Left ventricle myocardium inferior (tissue), 1 donor: ENCODE data around the gene AFAP1L2. TPM values are rescaled to one million over a fixed set of nuclear protein-coding genes. Genes with fewer than 3 reads are reported as not detected.

ENCODE experiments used
- DNase-seq: peaks from one replicate; pipeline ENCODE4 v3.0.0-alpha.2; 2020
- H3K27ac ChIP-seq: fragments of 200-600 bp; replicated peaks from 2 replicates; pipeline ENCODE4 v1.8.0; 2021
- H3K27me3 ChIP-seq: fragments of 200-600 bp; 2 replicates; pipeline ENCODE4 v1.8.0; 2021; ENCODE audit warnings: low read depth
- H3K36me3 ChIP-seq: fragments of 200-600 bp; 2 replicates; pipeline ENCODE4 v1.8.0; 2021
- H3K4me1 ChIP-seq: fragments of 200-600 bp; 2 replicates; pipeline ENCODE4 v1.8.0; 2021
- H3K4me3 ChIP-seq: fragments of 200-600 bp; 2 replicates; pipeline ENCODE4 v1.8.0; 2021; ENCODE audit warnings: mild to moderate bottlenecking, moderate library complexity
- H3K9me3 ChIP-seq: fragments of 200-600 bp; replicated peaks from 2 replicates; pipeline ENCODE4 v1.8.0; 2021
- intact Hi-C: fragments of 100-400 bp; cut with micrococcal nuclease; formaldehyde crosslinking; loops from one replicate; pipeline ENCODE4 v1.11.0; 2022
- total RNA-seq: library from RNA; stranded (reverse); fragmentation: NEBNext Ultra II Directional; extraction: Animal tissue kit (Norgen Biotek cat#: 25700); gene quantifications from one replicate; pipeline ENCODE4 v1.2.1, GENCODE V29; 2021
- TF ChIP-seq, protein P1 (sequence below): fragments of 200-600 bp; IDR thresholded peaks from 2 replicates; pipeline ENCODE4 v1.8.0; 2021; ENCODE audit warnings: antibody characterized with exemption, mild to moderate bottlenecking, borderline replicate concordance
- donor health status: DM: no; HTN: yes; CAD: no; lungs with severe emphysema.

AFAP1L2 gene
- total RNA-seq, 1 donor from 2014 or later: 7.0 TPM

DNA sequence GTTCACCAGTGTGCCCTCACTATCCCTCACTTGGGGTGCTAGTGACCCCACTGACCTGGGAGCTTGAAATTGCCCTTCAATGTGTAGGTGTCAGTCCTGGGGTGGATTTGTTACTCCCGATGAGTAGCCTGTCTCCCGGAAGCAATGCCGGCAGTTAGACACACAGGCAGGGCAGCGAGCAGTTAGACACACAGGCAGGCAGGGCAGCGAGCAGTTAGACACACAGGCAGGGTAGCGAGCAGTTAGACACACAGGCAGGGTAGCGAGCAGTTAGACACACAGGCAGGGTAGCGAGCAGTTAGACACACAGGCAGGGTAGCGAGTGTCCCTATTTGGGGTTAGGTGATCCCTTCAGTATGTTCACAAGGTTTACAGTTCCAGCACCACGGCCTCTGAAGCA is 121.2 kb downstream of the AFAP1L2 start:
- H3K4me3 ChIP-seq: no peak overlapping the region
- no peaks in the 10 kb centered on the region for H3K27me3 ChIP-seq
- no peak overlapping the region for H3K27ac ChIP-seq
- intact Hi-C loops: no loop called here
- no peak for DNase-seq
- TF ChIP-seq, protein P1, sequence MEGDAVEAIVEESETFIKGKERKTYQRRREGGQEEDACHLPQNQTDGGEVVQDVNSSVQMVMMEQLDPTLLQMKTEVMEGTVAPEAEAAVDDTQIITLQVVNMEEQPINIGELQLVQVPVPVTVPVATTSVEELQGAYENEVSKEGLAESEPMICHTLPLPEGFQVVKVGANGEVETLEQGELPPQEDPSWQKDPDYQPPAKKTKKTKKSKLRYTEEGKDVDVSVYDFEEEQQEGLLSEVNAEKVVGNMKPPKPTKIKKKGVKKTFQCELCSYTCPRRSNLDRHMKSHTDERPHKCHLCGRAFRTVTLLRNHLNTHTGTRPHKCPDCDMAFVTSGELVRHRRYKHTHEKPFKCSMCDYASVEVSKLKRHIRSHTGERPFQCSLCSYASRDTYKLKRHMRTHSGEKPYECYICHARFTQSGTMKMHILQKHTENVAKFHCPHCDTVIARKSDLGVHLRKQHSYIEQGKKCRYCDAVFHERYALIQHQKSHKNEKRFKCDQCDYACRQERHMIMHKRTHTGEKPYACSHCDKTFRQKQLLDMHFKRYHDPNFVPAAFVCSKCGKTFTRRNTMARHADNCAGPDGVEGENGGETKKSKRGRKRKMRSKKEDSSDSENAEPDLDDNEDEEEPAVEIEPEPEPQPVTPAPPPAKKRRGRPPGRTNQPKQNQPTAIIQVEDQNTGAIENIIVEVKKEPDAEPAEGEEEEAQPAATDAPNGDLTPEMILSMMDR: no peak
- H3K36me3 ChIP-seq: no peaks in the 10 kb centered on the region
- peaks cover 16% of the 10 kb centered on the region for H3K4me1 ChIP-seq
- no peaks in the 10 kb centered on the region for H3K9me3 ChIP-seq

GRCh38 chr10:114282526-114282925 is 121.8 kb downstream of the AFAP1L2 start:
- TF ChIP-seq, protein P1: no peak
- intact Hi-C loops: no loop called here
- DNase-seq: no peak
- no peaks in the 10 kb centered on the region for H3K27me3 ChIP-seq
- no peak overlapping the region for H3K4me3 ChIP-seq
- no peak overlapping the region for H3K27ac ChIP-seq
- no peaks in the 10 kb centered on the region for H3K36me3 ChIP-seq
- H3K4me1 ChIP-seq: peaks cover 16% of the 10 kb centered on the region
- H3K9me3 ChIP-seq: no peaks in the 10 kb centered on the region

DNA sequence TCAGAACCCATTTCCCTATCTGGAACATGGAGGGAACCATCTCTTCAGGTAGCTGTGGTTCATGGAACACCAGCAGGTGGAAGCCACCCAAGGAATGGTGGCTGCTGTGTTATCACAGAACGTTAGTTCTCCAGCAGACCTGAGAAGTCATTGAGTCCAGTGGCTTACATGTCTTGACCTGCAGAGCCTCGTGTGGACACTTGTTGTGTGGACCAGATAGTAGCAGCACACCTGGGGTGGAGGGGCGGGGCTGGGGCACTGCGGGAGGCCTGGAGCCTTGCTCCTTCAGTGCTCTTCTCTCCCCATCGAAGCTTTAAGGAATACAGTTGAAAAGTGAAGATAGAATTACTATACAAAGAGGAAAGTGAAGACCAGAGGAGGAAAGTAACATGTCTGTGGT is 122.8 kb downstream of the AFAP1L2 start:
- Histone ChIP-seq H3K27ac (no peak overlapping the region), H3K4me1 (peaks cover 16% of the 10 kb centered on the region), H3K9me3 (no peaks in the 10 kb centered on the region), H3K27me3 (no peaks in the 10 kb centered on the region), H3K4me3 (no peak overlapping the region), H3K36me3 (no peaks in the 10 kb centered on the region)
- DNase-seq: no peak
- intact Hi-C loops: no loop called here
- TF ChIP-seq, protein P1: no peak

- Histone ChIP-seq H3K27ac (no peak overlapping the region), H3K4me1 (peaks cover 16% of the 10 kb centered on the region), H3K4me3 (no peak overlapping the region), H3K27me3 (no peaks in the 10 kb centered on the region), H3K9me3 (no peaks in the 10 kb centered on the region), H3K36me3 (no peaks in the 10 kb centered on the region)
- DNase-seq: no peak
- intact Hi-C loops: no loop called here
- TF ChIP-seq, protein P1: no peak
Measured at GRCh38 chr10:114281006-114281405, 123.3 kb downstream of the AFAP1L2 start.

GRCh38 chr10:114279901-114280644 is 124.2 kb downstream of the AFAP1L2 start:
- Histone ChIP-seq H3K36me3 (no peaks in the 10 kb centered on the region), H3K4me1 (peaks cover 16% of the 10 kb centered on the region), H3K4me3 (no peak overlapping the region), H3K27ac (no peak overlapping the region), H3K9me3 (no peaks in the 10 kb centered on the region), H3K27me3 (no peaks in the 10 kb centered on the region)
- TF ChIP-seq, protein P1: no peak
- no peak for DNase-seq
- intact Hi-C loops: no loop called here
